GM12872 (cell line): ENCODE results near the gene JMJD8.

Experiments
- TF ChIP-seq, protein P1 (sequence below): IDR thresholded peaks from 3 replicates; pipeline ENCODE4 v1.5.1; 2011; ENCODE audit warnings: low read depth, mild to moderate bottlenecking, low read length, moderate library complexity; ENCODE audit not compliant: insufficient read depth

The JMJD8 gene

GRCh38 chr16:728890-729744 is 45.0 kb upstream of the JMJD8 start:
- TF ChIP-seq, protein P1, sequence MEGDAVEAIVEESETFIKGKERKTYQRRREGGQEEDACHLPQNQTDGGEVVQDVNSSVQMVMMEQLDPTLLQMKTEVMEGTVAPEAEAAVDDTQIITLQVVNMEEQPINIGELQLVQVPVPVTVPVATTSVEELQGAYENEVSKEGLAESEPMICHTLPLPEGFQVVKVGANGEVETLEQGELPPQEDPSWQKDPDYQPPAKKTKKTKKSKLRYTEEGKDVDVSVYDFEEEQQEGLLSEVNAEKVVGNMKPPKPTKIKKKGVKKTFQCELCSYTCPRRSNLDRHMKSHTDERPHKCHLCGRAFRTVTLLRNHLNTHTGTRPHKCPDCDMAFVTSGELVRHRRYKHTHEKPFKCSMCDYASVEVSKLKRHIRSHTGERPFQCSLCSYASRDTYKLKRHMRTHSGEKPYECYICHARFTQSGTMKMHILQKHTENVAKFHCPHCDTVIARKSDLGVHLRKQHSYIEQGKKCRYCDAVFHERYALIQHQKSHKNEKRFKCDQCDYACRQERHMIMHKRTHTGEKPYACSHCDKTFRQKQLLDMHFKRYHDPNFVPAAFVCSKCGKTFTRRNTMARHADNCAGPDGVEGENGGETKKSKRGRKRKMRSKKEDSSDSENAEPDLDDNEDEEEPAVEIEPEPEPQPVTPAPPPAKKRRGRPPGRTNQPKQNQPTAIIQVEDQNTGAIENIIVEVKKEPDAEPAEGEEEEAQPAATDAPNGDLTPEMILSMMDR = no peak

GRCh38 chr16:728131-728889 is 44.2 kb upstream of the JMJD8 start:
- TF ChIP-seq, protein P1 = no peak

- TF ChIP-seq, protein P1 = no peak
Observed at GRCh38 chr16:727291-727977, 43.3 kb upstream of the JMJD8 start.

- TF ChIP-seq, protein P1 = no peak
Observed at GRCh38 chr16:726438-727290, 42.5 kb upstream of the JMJD8 start, which contains the start of the genes CCDC78 and HAGHL. TSS of gene CCDC78 (minus strand) at chr16:726443. CDS start at chr16:726367, 76 bp downstream. TSS of gene HAGHL (plus strand) at chr16:727106. CDS start at chr16:727510, 404 bp downstream.

GRCh38 chr16:726188-726437 is 42.0 kb upstream of the JMJD8 start:
- TF ChIP-seq, protein P1 = no peak

DNA sequence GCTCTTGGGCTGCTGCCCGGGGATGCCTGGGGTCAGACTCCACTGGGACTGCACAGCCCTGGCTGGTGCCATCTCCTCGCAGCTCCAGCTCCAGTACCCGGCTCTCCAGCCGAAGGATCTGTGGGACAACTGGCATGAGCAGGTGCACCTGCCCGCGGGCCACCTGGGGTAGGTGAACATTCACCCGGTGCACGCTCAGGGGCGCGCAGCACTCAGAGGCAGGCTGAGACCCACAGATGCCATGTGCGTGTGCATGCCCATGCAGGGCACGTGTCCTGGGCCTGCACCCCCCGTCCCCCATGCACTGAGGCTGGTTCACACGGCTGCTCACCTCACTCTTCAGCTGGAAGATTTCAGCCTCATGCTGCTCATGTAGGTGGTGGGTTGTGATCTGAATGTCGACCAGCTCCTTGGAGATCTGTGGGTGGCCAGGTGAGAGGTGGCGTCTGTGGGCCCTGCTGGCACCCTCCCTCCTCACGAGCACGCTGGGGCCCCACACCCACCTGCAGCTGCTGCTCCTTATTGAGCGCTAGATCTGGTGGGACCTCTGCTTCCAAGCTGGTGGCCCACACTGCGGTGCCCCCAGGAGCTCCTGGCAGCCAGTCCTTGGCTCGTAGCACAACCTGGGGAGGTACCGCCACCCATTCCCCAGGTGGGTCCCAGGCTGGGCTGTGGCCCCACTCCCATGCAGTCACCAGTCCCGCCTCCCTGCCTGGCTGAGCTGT is 41.5 kb upstream of the JMJD8 start:
- TF ChIP-seq, protein P1 = no peak
